ENCODE measurements around the gene NOXO1. TPM values are rescaled to one million over a fixed set of nuclear protein-coding genes. Genes with fewer than 3 reads are reported as not detected.
A peak's percentile ranks its signal among the peaks of the same experiment; 100 is the strongest.

NOXO1 gene
- total and polyA plus RNA-seq, 9 of the 15 experiments (the other 6 are each of a cell fraction or from before 2014, with no cell fraction given), result not detected

GRCh38 chr16:1991135-1991551 is 9.9 kb upstream of the NOXO1 start (continued):
- no peak for TF ChIP-seq THAP7 (CRISPR knock-in tag; IDR thresholded peaks at IDR 0.05)
- peak; percentile 65 for TF ChIP-seq USF1 (CRISPR knock-in tag; IDR thresholded peaks at IDR 0.05)
- TF ChIP-seq E2F6 (IDR thresholded peaks at IDR 0.05; ENCODE audit: borderline replicate concordance in 1 of 2, extremely low read depth in 1 of 2, insufficient read depth in 1 of 2, insufficient read length in 1 of 2, low read depth in 1 of 2, low read length in 1 of 2, poor library complexity in 1 of 2, severe bottlenecking in 1 of 2), result peak in 1 of 2 experiments; percentile 13
- no peak for TF ChIP-seq HES1 (IDR thresholded peaks at IDR 0.05; ENCODE audit: low read depth)
- TF ChIP-seq MAX (CRISPR knock-in tag; IDR thresholded peaks at IDR 0.05), result 0 out of 2 replicates have a peak, but pooled peaks have one; percentile 22
- TF ChIP-seq MAFK (IDR thresholded peaks at IDR 0.05; ENCODE audit: low read length), result no peak
- TF ChIP-seq PKNOX1 (IDR thresholded peaks at IDR 0.05), result no peak
- no peak for TF ChIP-seq JUN (IDR thresholded peaks at IDR 0.05; ENCODE audit: borderline replicate concordance, low read depth, low read length)
- peak; percentile 15; the same call in 1 of the 2 replicates for TF ChIP-seq JUN (CRISPR knock-in tag; IDR thresholded peaks at IDR 0.05; ENCODE audit: borderline replicate concordance)
- no peak for TF ChIP-seq ZNF197 (CRISPR knock-in tag; IDR thresholded peaks at IDR 0.05; ENCODE audit: low read depth)
- TF ChIP-seq CREM (IDR thresholded peaks at IDR 0.05; ENCODE audit: low read depth), result no peak
- no peak for TF ChIP-seq KHSRP (IDR thresholded peaks at IDR 0.05)
- no peak for TF ChIP-seq BCL6 (CRISPR knock-in tag; IDR thresholded peaks at IDR 0.05)

Data from K562 (cell line).